PC-3 (cell line): ENCODE results near the gene DDX54.

Experiments
- CTCF ChIP-seq: fragments of 300-600 bp; sonication (generic); conservative IDR thresholded peaks from 2 replicates; pipeline ENCODE4 v1.5.1; 2017; ENCODE audit warnings: antibody characterized with exemption, low read depth, mild to moderate bottlenecking, low read length
- EZH2 ChIP-seq: fragments of 300-600 bp; sonication (generic); IDR thresholded peaks from one replicate; pipeline ENCODE4 v1.6.1; 2017; ENCODE audit warnings: antibody characterized with exemption, mild to moderate bottlenecking, low read length; ENCODE audit not compliant: unreplicated experiment
- EZH2phosphoT487 ChIP-seq: fragments of 300-600 bp; sonication (generic); IDR thresholded peaks from 2 replicates; pipeline ENCODE4 v1.6.1; 2018; ENCODE audit warnings: mild to moderate bottlenecking, antibody characterized with exemption, low read length, borderline replicate concordance

GRCh38 chr12:113142886-113143332, 42.4 kb downstream of the DDX54 start:
- TF ChIP-seq CTCF (no peak), EZH2 (no peak), EZH2phosphoT487 (no peak)
